GM23338 (cell line): Measurements from ENCODE around the gene MST1.

Source experiments
- CREB1 ChIP-seq: fragments of 250-450 bp; sonication (Bioruptor Pico); IDR thresholded peaks from 2 replicates; pipeline ENCODE4 v1.5.0; 2020; ENCODE audit warnings: low read depth, mild to moderate bottlenecking, moderate library complexity
- EZH2 ChIP-seq: fragments of 200-600 bp; sonication (generic); IDR thresholded peaks from one replicate; pipeline ENCODE4 v1.8.0; 2017; ENCODE audit warnings: antibody characterized with exemption, mild to moderate bottlenecking, low read depth; ENCODE audit not compliant: unreplicated experiment
- EZH2phosphoT487 ChIP-seq: fragments of 200-600 bp; sonication (generic); IDR thresholded peaks from one replicate; pipeline ENCODE4 v1.8.1; 2018; ENCODE audit warnings: antibody characterized with exemption; ENCODE audit not compliant: unreplicated experiment
- JUNB ChIP-seq: IDR thresholded peaks from one replicate; pipeline ENCODE4 v1.6.1; 2016; ENCODE audit warnings: antibody characterized with exemption; ENCODE audit not compliant: unreplicated experiment
- NANOG ChIP-seq: IDR thresholded peaks from 2 replicates; pipeline ENCODE4 v1.6.1; 2016; ENCODE audit warnings: antibody characterized with exemption, borderline replicate concordance
- POLR2AphosphoS5 ChIP-seq: IDR thresholded peaks from 2 replicates; pipeline ENCODE4 v1.6.1; 2016; ENCODE audit warnings: antibody characterized with exemption, low read depth
- STAT1 ChIP-seq: IDR thresholded peaks from one replicate; pipeline ENCODE4 v1.6.1; 2016; ENCODE audit warnings: antibody characterized with exemption; ENCODE audit not compliant: unreplicated experiment
- ZNF114 ChIP-seq: fragments of 250-450 bp; sonication (Bioruptor Pico); IDR thresholded peaks from 2 replicates; pipeline ENCODE4 v1.5.0; 2020; ENCODE audit warnings: mild to moderate bottlenecking, moderate library complexity
- ZNF331 ChIP-seq: fragments of 250-450 bp; sonication (Bioruptor Pico); IDR thresholded peaks from 2 replicates; pipeline ENCODE4 v1.5.0; 2020; ENCODE audit warnings: low read depth, mild to moderate bottlenecking, moderate library complexity
- ZNF462 ChIP-seq: fragments of 250-450 bp; sonication (Bioruptor Pico); IDR thresholded peaks from 2 replicates; pipeline ENCODE4 v1.5.0; 2020; ENCODE audit warnings: mild to moderate bottlenecking, moderate library complexity
- TF ChIP-seq, protein P1 (sequence below), 2 experiments: fragments of 200-600 bp in 1 of 2; sonication (generic) in 1 of 2; conservative IDR thresholded peaks; 2 replicates each; pipeline versions ENCODE4 v1.5.1 to v1.6.1; 2016 to 2017; ENCODE audit warnings: antibody characterized with exemption in 2 of 2, low read depth in 2 of 2, mild to moderate bottlenecking in 2 of 2, moderate library complexity in 1 of 2
- TF ChIP-seq, protein P2 (sequence below): IDR thresholded peaks from one replicate; pipeline ENCODE4 v1.6.1; 2018; ENCODE audit warnings: antibody characterized with exemption; ENCODE audit not compliant: unreplicated experiment

GRCh38 chr3:49650637-49651036 lies 38.6 kb downstream of the MST1 start:
- TF ChIP-seq POLR2AphosphoS5 (no peak), EZH2 (no peak), ZNF331 (CRISPR knock-in tag) (no peak), EZH2phosphoT487 (no peak), ZNF114 (CRISPR knock-in tag) (no peak), JUNB (no peak), CREB1 (CRISPR knock-in tag) (no peak), STAT1 (no peak), ZNF462 (CRISPR knock-in tag) (no peak), NANOG (no peak)
- TF ChIP-seq, protein P1, sequence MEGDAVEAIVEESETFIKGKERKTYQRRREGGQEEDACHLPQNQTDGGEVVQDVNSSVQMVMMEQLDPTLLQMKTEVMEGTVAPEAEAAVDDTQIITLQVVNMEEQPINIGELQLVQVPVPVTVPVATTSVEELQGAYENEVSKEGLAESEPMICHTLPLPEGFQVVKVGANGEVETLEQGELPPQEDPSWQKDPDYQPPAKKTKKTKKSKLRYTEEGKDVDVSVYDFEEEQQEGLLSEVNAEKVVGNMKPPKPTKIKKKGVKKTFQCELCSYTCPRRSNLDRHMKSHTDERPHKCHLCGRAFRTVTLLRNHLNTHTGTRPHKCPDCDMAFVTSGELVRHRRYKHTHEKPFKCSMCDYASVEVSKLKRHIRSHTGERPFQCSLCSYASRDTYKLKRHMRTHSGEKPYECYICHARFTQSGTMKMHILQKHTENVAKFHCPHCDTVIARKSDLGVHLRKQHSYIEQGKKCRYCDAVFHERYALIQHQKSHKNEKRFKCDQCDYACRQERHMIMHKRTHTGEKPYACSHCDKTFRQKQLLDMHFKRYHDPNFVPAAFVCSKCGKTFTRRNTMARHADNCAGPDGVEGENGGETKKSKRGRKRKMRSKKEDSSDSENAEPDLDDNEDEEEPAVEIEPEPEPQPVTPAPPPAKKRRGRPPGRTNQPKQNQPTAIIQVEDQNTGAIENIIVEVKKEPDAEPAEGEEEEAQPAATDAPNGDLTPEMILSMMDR (conservative IDR thresholded peaks at IDR 0.05; ENCODE audit: low read depth in 2 of 2) = no peak
- TF ChIP-seq, protein P2, sequence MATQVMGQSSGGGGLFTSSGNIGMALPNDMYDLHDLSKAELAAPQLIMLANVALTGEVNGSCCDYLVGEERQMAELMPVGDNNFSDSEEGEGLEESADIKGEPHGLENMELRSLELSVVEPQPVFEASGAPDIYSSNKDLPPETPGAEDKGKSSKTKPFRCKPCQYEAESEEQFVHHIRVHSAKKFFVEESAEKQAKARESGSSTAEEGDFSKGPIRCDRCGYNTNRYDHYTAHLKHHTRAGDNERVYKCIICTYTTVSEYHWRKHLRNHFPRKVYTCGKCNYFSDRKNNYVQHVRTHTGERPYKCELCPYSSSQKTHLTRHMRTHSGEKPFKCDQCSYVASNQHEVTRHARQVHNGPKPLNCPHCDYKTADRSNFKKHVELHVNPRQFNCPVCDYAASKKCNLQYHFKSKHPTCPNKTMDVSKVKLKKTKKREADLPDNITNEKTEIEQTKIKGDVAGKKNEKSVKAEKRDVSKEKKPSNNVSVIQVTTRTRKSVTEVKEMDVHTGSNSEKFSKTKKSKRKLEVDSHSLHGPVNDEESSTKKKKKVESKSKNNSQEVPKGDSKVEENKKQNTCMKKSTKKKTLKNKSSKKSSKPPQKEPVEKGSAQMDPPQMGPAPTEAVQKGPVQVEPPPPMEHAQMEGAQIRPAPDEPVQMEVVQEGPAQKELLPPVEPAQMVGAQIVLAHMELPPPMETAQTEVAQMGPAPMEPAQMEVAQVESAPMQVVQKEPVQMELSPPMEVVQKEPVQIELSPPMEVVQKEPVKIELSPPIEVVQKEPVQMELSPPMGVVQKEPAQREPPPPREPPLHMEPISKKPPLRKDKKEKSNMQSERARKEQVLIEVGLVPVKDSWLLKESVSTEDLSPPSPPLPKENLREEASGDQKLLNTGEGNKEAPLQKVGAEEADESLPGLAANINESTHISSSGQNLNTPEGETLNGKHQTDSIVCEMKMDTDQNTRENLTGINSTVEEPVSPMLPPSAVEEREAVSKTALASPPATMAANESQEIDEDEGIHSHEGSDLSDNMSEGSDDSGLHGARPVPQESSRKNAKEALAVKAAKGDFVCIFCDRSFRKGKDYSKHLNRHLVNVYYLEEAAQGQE = no peak
